ENCODE data around the gene LONP2. TPM values are rescaled to one million over a fixed set of nuclear protein-coding genes. Genes with fewer than 3 reads are reported as not detected.

Gene LONP2
- total RNA-seq, 2 donors from 2014 or later, result 55.1 to 67.0 TPM

DNA sequence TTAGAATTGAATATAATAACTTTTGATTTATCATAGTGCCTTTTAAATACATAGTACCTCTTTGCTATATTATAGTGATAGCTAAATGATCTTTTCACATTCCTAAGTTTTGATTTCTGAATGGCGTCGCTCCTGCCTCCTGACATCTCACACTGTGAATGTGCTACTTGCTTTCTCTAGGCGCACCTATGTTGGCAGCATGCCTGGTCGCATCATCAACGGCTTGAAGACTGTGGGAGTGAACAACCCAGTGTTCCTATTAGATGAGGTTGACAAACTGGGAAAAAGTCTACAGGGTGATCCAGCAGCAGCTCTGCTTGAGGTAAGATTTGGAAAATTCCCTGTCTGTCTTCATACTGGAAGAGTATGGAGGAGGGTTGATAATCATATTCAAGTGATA is 33.1 kb downstream of the LONP2 start:
- no peaks in the 10 kb centered on the region for H3K9me3 ChIP-seq
- H3K27ac ChIP-seq, result no peak overlapping the region
- no peak for ATAC-seq (ENCODE audit: insufficient number of reproducible peaks, low FRiP score, low read depth)
- H3K36me3 ChIP-seq, result no peaks in the 10 kb centered on the region
- TF ChIP-seq CTCF (IDR thresholded peaks at IDR 0.05), result no peak
- H3K4me1 ChIP-seq (ENCODE audit: control insufficient read depth in 1 of 2, low read depth in 2 of 2), result peaks cover 25 to 35% of the 10 kb centered on the region in 2 donors
- no peaks in the 10 kb centered on the region for H3K27me3 ChIP-seq (replicated peaks; ENCODE audit: insufficient read depth)
- DNase-seq (ENCODE audit: low spot score), result no peak
- no peak overlapping the region for H3K4me3 ChIP-seq

- H3K27ac ChIP-seq, result peak overlapping the region in 1 of 2 donors; percentile 13
- peaks cover 23 to 36% of the 10 kb centered on the region in 2 donors for H3K4me1 ChIP-seq (ENCODE audit: control insufficient read depth in 1 of 2, low read depth in 2 of 2)
- H3K27me3 ChIP-seq (replicated peaks; ENCODE audit: insufficient read depth), result no peaks in the 10 kb centered on the region
- DNase-seq (ENCODE audit: low spot score) (no peak), ATAC-seq (ENCODE audit: insufficient number of reproducible peaks, low FRiP score, low read depth) (no peak)
- no peaks in the 10 kb centered on the region for H3K36me3 ChIP-seq
- TF ChIP-seq CTCF (IDR thresholded peaks at IDR 0.05), result no peak
- H3K9me3 ChIP-seq, result no peaks in the 10 kb centered on the region
- no peak overlapping the region for H3K4me3 ChIP-seq
Observed at GRCh38 chr16:48279199-48279598, 35.1 kb downstream of the LONP2 start.

DNA sequence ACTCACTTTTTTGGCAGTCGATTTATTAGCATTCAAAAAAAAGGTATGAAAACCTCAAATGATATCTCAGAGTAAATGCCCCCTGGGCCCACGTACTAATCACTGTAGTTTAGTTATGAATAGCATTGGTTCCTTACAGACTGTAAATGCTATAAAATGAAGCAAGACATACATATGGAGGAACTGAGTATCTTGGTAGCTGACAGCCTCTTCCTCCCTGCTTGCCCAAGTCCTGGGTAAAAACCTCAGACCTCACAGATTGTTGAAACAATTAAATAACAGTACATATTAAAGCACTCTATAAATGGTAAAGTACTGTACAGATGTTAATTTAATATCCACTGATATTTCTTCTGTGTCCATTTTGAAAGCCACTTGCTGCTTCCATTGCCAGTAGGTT is 36.4 kb downstream of the LONP2 start:
- ATAC-seq (ENCODE audit: insufficient number of reproducible peaks, low FRiP score, low read depth) (no peak), DNase-seq (ENCODE audit: low spot score) (no peak)
- no peaks in the 10 kb centered on the region for H3K36me3 ChIP-seq
- no peaks in the 10 kb centered on the region for H3K27me3 ChIP-seq (replicated peaks; ENCODE audit: insufficient read depth)
- H3K4me3 ChIP-seq, result no peak overlapping the region
- no peak for TF ChIP-seq CTCF (IDR thresholded peaks at IDR 0.05)
- peaks cover 23 to 34% of the 10 kb centered on the region in 2 donors for H3K4me1 ChIP-seq (ENCODE audit: control insufficient read depth in 1 of 2, low read depth in 2 of 2)
- H3K27ac ChIP-seq, result no peak overlapping the region
- H3K9me3 ChIP-seq, result no peaks in the 10 kb centered on the region

GRCh38 chr16:48282636-48283263 is 38.6 kb downstream of the LONP2 start:
- DNase-seq (ENCODE audit: low spot score) (no peak), ATAC-seq (ENCODE audit: insufficient number of reproducible peaks, low FRiP score, low read depth) (no peak)
- Histone ChIP-seq H3K4me1 (ENCODE audit: control insufficient read depth in 1 of 2, low read depth in 2 of 2) (peaks cover 14 to 21% of the 10 kb centered on the region in 2 donors), H3K9me3 (peaks cover 7% of the 10 kb centered on the region), H3K36me3 (peaks cover 10% of the 10 kb centered on the region), H3K27ac (peak overlapping the region in 1 of 2 donors; percentile 3), H3K27me3 (replicated peaks; ENCODE audit: insufficient read depth) (no peaks in the 10 kb centered on the region), H3K4me3 (peak overlapping the region; percentile 33)
- no peak for TF ChIP-seq CTCF (IDR thresholded peaks at IDR 0.05)

GRCh38 chr16:48284772-48285409 is 40.8 kb downstream of the LONP2 start:
- TF ChIP-seq CTCF (IDR thresholded peaks at IDR 0.05), result no peak

More at GRCh38 chr16:48284772-48285409, 40.8 kb downstream of the LONP2 start:
- Histone ChIP-seq H3K36me3 (peaks cover 10% of the 10 kb centered on the region), H3K27ac (no peak overlapping the region), H3K27me3 (replicated peaks; ENCODE audit: insufficient read depth) (no peaks in the 10 kb centered on the region), H3K4me1 (ENCODE audit: control insufficient read depth in 1 of 2, low read depth in 2 of 2) (peaks cover 6 to 14% of the 10 kb centered on the region in 2 donors), H3K4me3 (no peak overlapping the region), H3K9me3 (peaks cover 7% of the 10 kb centered on the region)
- no peak for ATAC-seq (ENCODE audit: insufficient number of reproducible peaks, low FRiP score, low read depth)
- no peak for DNase-seq (ENCODE audit: low spot score)

Data from thoracic aorta (tissue), 2 donors.